HG02852 (cell line): ENCODE results near the gene ACSS3.
"Not testable (repeated sequence)": the region's sequence is repeated elsewhere in the genome, so short reads cannot be mapped to it uniquely, and the experiment has no call there.

Experiments used
- ATAC-seq: cut with Tn5 transposase; IDR thresholded peaks from one replicate; pipeline ENCODE4 v1.9.1; 2021; ENCODE audit warnings: mild to moderate bottlenecking, moderate library complexity; ENCODE audit not compliant: unreplicated experiment

ACSS3 gene

DNA sequence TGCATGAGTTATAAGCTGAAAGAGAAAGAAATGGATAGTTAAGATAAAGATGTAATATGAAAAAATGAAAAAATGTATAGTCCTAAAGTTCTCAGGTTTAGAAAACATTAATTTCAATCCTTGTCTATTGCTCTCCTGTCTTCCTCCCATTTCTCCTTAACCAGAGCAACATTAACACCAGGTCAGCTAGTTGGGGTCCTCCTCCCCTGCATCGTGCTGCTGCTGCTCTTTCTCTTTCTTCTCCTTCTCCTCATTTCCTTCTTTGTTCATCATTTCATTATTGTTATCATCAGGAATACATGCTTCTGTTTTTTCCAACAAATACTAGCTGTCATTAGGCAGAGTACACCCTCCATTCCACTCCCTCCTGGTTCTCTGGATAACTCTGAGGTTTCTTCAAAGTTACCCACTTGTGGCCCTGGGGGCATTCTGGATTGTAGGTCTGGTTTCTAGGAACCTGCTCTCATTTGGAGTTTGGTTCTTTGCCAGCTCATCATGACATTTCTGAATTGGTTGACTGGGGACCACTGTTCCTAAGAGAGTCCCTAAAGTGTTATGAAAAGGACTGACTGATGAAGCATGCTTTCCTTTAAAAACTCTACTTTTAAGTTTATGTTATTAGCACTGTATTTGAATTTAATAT is 17.0 kb downstream of the ACSS3 start:
- ATAC-seq = no peak

DNA sequence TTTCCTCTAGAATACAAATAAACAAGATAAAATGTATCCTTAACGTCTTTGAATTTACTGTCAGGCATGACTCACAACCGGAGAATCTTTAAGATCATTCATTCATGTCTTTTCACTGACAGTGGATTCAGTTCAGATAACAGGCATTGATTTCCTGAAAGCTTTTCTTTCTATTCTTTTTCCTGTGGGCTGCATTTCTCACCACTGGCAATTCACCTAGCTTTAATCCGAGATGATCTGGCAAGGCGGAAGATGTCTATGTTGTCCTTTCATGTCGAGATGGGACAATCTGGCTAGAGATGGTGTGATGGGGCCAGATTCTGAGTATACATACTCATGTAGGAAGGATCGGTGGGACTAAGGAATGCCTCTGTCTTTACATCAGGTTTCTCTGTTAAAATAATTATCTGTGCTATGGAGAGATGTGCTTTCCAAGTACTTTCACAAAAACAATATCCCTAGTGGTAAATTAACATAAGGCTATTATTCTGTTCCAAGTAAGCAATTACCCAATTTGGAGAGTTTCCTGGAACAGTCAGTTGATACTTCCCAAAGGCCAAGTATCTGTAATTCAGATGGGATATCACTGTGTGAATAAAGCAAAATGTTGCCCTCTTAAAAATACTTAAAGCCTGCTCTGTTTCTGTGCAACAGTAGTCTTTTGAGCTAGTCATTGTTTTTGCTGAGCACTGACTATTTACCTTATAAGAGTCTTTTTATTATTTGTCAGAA is 17.8 kb downstream of the ACSS3 start:
- no peak for ATAC-seq

DNA sequence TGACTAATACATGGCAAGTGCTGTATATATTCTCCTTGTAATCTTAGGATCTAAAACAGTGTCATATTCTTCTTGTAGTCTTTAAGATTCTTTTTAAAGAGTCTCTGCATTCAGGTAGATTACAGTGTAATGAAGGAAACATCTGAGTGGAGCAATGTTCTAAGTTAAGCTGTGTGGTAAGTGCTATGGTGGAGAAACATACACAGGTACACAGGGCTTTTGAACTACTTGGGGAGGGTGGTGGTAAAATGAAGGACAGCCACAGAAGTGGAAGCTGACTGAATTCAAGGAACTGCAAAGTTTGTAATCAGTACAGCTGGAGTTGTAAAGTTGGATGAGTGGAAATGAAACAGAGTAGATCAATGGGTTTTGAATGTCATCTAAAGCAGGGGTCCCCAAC is 27.8 kb downstream of the ACSS3 start:
- no peak for ATAC-seq

DNA sequence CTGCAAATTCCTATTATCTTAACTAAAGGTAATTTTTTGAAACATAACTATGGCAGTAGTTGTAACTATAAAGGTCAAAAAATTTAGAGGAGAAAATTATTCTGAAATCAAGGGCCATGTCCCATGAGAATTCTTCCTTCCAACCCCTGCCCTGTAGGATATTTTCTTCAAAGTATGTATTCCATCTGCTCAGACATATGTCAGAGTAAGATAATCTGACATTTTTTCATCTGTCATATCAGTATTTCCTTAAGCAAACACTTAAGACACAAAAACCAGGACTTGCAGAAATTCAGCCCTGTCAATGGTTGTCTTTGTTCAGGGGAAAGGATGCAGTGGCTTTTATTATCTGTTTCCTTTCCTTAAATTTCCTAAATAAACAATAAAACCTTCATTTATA is 36.3 kb downstream of the ACSS3 start:
- ATAC-seq = no peak

DNA sequence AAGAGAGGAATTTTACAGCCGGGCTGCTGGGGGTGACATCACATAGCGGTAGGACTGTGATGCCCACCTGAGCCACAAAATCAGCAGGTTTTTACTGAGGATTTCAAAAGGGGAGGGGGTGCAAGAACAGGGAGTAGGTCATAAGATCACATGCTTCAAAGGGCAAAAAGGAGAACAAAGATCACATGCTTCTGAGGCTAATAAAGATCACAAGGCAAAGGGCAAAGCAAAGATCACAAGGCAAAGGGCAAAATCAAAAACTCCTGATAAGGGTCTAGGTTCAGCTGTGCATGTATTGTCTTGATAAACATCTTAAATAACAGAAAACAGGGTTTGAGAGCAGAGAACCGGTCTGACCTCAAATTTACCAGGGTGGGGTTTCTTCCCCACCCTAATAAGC is 41.2 kb downstream of the ACSS3 start:
- ATAC-seq = not testable (repeated sequence)

DNA sequence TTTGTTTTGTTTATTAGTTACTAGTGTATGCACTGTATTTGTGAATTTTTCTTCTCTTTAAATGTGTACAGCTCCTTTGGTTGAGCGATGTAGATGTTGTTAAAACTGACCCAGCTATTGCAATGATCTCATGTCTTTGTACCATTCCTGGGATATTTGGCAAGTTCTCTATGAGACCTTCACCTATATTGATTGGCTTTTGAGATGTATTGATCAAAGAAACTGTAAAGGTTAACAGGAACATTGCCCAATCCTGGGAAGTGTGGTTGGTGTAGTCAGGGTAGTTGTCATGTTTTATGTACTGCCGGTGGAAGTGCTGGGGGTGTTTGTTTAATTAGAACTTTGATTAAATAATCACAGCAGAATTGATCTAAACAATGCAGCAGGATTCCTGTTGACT is 43.1 kb downstream of the ACSS3 start:
- ATAC-seq = no peak

DNA sequence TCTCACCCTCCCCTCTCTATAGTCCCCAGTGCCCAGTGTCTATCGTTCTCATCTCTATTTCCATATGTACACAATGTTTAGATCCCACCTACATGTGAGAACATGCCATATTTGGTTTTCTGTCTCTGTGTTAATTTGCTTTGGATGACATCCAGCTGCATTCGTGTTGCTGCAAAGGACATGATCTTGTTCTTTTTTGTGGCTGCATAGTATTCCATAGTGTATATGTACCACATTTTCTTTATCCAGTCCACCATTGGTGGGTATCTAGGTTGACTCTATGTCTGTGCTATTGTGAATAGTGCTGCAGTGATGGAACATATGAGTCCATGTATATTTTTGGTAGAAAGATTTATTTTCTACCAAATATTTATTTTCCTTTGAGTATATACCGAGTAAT is 45.7 kb downstream of the ACSS3 start:
- no peak for ATAC-seq

DNA sequence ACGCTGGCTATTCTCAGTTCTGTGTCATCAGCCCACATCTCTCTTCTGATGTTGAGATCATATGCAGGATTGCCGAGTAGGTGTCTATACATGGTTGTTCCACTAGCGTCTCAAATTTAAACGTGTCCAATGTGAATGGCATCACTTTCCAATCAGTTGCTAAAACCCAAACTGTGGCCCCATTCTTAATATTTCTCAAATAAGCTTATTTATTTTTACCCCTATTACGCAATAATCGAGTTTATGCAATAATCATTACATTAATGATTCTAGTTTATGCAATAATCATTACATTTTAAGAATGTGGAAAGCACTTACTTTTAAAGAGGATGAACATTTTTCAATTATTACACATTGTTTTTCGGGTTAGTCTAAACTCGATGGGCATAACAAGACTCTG is 47.8 kb downstream of the ACSS3 start:
- ATAC-seq = no peak

DNA sequence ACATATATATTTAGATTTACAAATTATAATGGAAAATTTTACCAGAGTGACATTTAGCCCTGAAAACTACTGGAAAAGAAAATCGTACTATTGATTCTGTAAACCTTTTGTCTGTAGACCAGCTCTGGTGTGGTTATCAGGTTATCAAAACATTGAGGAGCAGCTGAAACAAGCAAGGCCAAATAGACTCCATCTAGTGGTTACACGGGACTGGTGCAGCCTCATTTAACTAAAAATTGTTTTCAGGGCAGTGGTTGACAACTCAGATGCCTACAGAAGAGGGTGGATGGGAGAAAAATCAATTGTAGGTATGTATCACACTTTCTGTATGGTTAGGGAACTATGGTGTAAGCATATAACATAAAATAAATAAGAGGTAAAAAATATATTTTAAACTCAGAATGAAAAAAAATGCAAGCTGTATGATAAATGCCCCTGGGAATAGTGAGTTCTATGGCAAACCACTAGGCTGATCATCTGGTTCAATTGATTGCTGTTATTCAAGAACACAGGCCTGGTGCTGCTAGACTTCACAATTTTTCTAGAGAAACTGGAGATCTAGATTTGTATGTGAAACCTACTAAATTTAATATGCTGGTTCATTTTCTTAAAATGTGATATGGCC is 51.2 kb downstream of the ACSS3 start:
- peak; percentile 100 for ATAC-seq

DNA sequence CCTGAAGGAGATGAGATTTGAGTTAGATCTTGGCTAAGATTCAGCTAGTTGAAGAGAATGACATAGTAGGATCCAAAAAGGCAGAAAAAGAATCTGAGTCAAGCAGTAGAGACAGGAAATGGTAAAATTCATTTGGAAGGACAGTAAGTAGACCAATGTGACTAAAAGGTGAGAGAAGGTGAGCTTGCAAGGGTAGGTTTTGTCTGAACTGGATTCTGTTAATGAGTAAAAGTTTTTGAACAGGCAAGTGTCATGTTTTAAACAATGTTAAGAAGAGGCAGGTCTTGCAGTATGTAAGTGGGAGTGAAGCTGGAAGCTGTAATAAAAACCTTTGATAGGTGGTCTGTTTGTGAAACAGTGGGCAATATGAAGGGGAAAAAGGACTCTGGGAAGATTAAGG is 58.6 kb downstream of the ACSS3 start:
- no peak for ATAC-seq

DNA sequence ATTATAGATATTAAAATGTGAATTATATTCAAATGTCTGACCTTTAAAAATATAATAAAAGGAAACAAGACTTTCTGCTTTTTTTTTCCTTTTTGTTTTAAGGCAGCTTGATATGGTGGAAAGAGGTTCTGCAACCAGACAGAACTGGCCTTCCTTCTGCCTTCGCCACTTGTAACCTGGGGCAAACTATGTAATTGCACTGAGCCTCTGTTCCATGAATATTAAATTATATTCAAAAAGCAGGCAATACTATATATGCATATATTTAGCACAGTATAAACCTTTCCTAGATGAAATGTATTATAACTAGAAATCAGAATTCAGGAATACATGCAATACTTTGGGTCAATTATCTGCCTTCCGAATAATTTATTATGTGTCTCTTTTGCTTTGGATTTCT is 59.9 kb downstream of the ACSS3 start:
- no peak for ATAC-seq

DNA sequence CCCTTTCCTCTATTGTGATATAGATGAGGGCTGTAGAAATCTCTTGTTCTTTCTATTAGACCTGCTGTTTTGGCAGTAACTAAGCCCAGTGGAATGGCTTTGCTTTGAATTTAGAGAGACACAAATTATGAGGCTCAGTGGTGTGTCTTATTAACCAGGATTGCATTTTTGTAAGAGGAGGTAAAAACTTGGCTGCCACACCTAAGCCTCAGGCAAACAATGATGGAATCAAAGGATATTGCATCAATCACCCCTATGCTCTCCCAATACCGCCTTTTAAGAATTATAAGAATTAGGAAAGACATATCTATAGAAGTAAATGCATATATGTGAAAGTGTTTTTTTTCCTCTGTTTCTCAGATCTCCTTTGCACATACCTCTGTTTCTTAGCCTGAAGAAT is 63.3 kb downstream of the ACSS3 start:
- no peak for ATAC-seq

DNA sequence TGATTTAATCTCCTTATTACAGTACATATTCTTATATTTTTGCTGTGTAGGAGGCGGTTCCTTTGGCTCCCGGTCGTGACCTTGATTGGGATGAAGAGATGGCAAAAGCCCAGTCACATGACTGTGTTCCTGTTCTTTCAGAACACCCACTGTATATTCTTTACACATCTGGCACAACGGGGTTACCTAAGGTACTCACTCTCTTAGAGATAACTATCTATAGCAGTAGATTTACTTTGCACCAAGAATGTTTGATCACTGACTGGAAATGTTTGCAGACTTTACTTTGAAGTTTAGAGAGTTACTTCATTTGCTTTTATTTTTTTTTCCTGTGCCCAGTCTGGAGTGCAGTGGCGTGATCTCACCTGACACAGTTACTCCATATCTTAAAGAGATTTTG is 65.2 kb downstream of the ACSS3 start:
- no peak for ATAC-seq

DNA sequence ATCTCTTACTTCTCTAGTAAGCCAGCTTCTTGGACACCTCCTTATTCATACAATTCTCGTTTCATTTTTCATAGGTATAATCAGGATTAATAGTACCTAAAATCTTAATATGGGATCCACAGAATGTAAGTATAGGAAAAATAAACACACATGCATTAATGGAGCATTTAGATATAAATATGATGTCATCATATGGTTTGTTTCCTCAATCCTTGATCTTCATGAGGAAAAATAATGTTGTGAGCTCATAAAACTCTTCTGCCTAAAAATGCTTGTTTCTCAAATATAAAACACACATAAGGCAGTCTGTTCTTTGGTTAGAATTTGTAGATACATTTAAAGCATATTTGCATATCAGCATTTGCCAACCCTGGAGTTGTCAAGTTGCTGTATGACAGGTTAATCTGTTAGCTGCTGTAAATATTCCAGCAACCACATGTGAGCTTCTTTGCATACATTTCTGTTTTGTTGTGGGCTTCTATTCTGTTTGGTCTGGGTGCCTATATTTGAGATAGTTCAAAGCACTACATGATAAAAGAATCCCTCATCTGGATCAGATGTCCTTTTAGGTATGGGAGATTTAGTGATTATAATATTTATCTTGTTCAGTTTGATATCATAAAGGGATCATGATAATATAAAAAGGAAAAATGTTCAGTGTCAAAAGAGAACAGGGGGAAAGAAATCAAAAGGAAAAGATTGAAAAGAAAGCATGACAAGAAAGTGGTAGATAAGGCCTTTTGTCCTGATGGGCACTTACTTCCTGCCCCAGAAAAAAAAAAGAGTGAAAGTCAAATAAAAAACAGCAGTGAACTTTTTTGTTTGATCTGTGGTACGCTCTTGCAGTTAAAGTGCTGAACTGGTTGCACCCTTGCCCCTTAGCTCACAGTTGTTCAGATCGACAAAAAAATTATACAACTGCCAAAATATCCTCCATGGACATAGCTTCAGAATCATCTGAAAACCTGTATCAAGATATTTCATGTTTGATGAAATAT is 68.6 kb downstream of the ACSS3 start:
- no peak for ATAC-seq

DNA sequence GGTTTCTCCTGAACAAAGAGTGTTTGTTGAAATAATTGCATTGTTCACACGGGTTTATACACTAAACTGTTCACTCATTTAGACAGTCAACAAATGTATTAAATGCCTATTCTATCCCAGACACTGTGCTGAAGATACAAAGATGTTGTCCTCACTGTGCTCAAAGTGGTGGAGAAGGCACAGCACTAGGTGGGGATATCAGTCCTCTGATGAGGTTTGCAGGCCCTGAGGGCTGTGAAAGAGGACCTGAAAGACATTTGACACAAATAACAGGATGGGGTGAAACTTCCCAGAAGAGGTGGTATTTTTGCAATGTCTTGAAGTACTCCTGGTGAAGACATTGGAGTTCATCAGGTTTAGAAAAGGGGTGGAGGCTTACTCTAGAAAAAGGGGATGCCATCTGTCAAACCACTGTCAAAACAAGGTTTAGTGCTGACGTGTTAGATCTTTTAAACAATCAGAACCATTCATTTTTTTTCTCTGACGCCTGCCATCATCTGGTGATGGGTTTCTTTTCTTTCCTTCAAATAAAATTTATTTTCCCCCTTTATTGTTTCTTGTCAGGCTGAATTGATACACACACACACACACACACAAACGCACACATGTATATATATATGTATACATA is 69.5 kb downstream of the ACSS3 start:
- ATAC-seq = no peak

DNA sequence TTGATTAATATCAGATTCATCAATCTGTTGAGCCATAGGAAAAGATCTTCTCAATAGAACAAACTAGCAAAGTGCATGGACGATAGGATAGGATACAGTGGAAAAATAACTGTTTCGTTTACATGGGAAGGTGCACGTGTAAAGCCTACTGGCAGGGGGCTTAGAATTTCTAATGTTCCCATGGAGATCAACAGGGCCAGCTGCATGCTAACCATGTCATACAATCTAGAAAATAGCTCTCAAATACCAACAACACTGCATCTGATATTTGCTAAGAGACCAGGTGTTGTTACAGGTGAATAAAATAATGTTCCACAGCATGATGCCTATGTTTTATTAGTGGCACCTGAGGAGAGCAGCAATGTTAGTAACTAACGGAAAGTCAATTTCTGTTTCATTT is 72.5 kb downstream of the ACSS3 start:
- no peak for ATAC-seq

DNA sequence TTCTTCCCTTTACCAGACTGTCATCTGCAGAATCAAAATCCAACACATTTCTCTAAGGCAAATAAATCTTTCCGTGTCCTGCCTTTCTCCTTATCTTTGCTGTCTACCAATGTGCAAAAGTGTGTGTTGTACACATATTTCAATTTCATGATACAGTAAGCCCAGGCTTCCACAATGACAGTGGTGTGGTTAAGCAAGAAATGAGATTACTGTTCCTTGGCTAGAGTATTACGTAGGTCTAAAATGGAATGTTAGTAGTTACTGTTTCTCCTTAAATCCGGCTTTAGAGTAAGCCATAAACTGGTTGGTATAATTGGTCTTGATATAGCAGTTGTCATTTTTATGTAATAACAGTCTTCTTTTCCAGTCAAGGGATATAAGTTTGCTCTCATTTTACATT is 82.0 kb downstream of the ACSS3 start:
- ATAC-seq = no peak

DNA sequence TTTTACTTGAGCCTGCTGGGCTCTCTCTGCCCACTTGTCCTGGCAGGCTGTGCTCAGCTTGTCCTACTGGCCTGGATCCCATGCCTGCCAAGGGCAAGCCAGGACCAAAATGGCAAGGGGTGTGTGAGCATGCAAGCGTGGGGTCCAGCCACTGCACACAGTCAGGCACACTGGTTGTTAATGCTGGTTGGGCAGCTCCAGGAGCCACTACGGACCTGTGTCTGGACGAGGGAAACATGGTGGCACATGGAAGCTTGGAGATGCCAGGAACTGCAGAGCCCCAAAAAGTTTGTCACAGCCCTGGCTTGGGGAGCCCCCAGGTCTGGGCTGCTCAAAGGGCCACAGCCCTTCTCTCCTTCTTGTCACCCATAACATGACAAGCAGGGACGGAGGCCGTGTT is 83.8 kb downstream of the ACSS3 start:
- ATAC-seq = no peak

DNA sequence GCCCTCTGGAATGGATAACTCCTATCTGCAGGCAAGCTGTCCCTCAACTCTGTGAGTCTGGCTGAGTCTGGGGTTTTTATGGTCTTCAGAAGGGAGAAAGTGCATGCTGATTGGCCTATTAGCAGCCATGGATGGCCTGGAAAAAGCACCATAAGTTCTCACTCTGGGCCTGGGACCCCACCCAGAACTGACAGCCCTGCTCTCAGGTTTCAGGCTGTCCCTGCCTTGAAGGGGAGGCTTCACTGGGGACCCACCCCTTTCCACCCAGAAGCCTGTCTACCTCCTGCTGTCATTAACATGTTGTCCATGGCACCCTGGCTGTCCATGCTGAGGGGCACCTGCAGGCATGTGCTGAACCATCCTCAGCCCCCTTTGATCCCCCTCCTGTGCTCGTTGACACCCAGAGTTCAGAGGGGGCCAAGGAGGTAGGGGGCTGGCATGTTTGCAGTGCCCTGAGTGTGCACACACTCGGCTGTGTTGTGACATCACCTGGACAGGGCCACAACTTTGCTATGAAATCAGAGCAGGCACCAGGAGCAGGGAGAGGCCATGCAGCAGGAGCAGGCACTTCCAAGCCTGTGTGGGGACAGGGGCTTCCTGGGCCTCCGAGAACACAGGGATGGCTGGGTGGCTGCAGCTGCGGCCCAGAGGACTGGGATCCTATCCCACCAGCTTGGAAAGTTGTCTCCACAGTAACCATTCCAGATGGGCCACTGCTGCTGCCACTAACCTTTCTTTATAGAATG is 84.7 kb downstream of the ACSS3 start:
- ATAC-seq = no peak

DNA sequence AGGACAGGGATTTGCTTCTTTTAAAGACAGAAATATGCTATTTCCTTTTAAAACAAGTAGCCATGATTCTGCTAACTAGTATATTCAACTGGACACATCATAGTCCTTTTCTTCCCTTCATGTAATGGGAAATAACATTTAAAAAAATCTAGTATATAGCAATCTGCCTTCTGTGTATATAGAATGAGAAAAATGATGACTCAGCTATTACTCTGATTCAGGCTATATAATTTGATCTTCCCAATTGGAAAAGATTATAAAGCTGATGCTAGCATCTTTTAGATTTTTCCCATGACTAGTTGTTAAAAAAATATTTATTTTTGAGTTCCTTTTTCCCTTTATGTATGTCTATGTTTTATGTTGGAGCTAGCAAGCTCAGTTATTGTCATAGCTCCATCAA is 86.9 kb downstream of the ACSS3 start:
- no peak for ATAC-seq
